SKM-1 (cell line): ENCODE results near the gene CATSPER3.

Experiments used
- DNase-seq: peaks from one replicate; lab custom pipeline; 2025; ENCODE audit not compliant: unreplicated experiment; lab: John Stamatoyannopoulos, UW

Gene CATSPER3

GRCh38 chr5:135040333-135041144 is 72.8 kb downstream of the CATSPER3 start:
- DNase-seq = no peak

- no peak for DNase-seq
Observed at GRCh38 chr5:135041145-135041587, 73.5 kb downstream of the CATSPER3 start.

- DNase-seq = no peak
Observed at GRCh38 chr5:135041726-135042125, 74.0 kb downstream of the CATSPER3 start.

- no peak for DNase-seq
Observed at GRCh38 chr5:135042595-135042994, 74.9 kb downstream of the CATSPER3 start.

GRCh38 chr5:135045488-135045887 is 77.8 kb downstream of the CATSPER3 start:
- DNase-seq = no peak

- no peak for DNase-seq
Observed at GRCh38 chr5:135046661-135047346, 79.1 kb downstream of the CATSPER3 start.

- no peak for DNase-seq
Observed at GRCh38 chr5:135047347-135047695, 79.6 kb downstream of the CATSPER3 start.

GRCh38 chr5:135048286-135048685 is 80.6 kb downstream of the CATSPER3 start:
- DNase-seq = no peak

- no peak for DNase-seq
Observed at GRCh38 chr5:135048930-135049329, 81.2 kb downstream of the CATSPER3 start.

- DNase-seq = no peak
Observed at GRCh38 chr5:135050244-135050767, 82.6 kb downstream of the CATSPER3 start.

- no peak for DNase-seq
Observed at GRCh38 chr5:135051399-135051798, 83.7 kb downstream of the CATSPER3 start.

- DNase-seq = no peak
Observed at GRCh38 chr5:135051872-135052271, 84.2 kb downstream of the CATSPER3 start.

GRCh38 chr5:135052511-135053145 is 84.9 kb downstream of the CATSPER3 start:
- DNase-seq = no peak

GRCh38 chr5:135053278-135053677 is 85.6 kb downstream of the CATSPER3 start:
- DNase-seq = no peak

GRCh38 chr5:135053989-135054388 is 86.3 kb downstream of the CATSPER3 start:
- no peak for DNase-seq

GRCh38 chr5:135054546-135054945 is 86.8 kb downstream of the CATSPER3 start:
- DNase-seq = no peak

- no peak for DNase-seq
Observed at GRCh38 chr5:135055396-135055795, 87.7 kb downstream of the CATSPER3 start.

GRCh38 chr5:135056316-135057030 is 88.8 kb downstream of the CATSPER3 start:
- DNase-seq = no peak

GRCh38 chr5:135057233-135057632 is 89.5 kb downstream of the CATSPER3 start:
- no peak for DNase-seq

- no peak for DNase-seq
Observed at GRCh38 chr5:135058331-135058732, 90.6 kb downstream of the CATSPER3 start.
